NCI-H146 treated with DMSO at 0.1 percent for 48 hours (cell line): ENCODE measurements around the gene GRIN2C.

Experiments used
- DNase-seq: peaks from one replicate; lab custom pipeline; 2025; ENCODE audit not compliant: unreplicated experiment; lab: John Stamatoyannopoulos, UW

Gene GRIN2C

DNA sequence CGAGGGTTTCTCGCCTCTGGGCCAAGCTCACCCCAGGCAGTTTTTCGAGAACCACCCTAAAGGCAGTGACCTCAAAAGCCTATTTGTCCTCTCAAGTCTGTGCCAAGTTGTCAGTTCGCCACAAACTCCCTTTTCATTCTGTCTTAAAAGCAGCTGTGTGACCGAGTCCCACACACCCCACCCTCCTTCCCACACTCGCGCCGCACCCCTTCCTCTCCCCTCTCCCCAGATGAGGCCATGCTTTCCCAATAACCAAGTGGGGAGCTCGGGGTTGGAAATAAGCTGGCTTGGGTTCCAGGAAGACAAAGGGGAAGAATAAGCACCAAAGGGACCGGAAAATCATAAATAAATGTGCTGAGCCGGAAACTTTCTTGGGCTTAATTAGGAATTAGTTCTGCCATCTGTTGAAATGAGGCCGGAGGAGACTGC is 36.7 kb downstream of the GRIN2C start:
- no peak for DNase-seq

DNA sequence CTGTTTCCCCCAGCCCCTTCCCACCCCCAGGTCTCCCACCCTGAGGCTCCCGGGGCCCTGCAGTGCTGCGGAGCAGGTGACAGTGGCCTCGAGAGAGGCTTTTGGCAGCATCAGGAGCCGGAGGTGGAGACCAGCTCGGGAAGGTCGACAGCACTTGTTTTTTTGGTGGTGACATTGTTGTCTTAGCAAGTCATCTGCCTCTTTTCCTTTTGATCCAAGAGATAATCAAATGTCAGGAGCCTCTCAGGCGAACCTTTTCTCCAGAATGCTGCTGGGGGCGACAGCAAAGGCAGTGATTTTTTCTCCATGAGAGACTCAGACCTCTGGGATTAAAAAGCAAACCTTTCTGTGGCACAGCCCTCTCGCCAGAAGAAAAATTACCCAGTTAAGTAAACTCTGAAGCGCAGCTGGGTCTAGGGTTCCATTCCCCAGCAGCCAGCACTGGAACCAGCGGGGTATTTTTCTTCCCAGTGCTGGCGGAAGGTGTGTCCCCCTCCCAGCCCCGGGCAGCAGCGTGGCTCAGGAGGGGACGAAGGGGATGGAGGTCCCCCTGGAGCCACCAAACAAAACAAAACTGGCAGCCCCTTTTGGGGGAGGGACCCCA is 37.2 kb downstream of the GRIN2C start:
- DNase-seq, result no peak

DNA sequence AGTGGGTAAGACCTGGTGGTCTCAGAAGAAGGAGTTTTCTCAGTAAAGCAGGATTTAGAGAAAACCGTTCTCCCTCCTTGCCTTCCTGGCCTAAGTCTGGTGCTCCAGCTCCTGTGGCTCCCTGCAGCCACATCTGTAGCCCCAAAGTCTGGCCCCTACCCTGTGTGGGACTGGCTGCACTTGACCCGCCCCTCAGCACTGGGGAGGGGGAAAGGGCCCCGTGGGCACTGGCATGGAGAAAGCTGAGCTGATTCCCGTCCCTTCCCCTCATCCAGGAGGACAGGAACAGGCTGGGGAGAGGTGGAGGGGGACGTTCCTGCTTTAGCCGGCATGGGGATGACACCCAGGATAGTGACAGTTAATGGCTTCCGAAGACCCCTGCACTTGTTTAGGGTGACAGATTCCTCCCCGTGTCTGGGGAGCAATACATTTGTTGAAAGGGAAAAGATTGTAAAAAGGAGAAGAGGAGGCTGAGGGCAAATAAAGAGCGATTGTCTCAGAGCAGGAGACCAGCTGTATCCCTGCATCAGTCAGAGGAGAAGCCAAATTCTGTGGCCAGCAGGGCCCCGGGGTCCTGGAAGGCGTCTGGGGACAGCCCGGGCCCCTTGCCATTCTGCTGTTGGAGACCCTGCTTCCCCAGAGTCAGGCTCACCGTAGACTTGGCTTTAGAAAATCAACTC is 37.9 kb downstream of the GRIN2C start:
- DNase-seq, result no peak

DNA sequence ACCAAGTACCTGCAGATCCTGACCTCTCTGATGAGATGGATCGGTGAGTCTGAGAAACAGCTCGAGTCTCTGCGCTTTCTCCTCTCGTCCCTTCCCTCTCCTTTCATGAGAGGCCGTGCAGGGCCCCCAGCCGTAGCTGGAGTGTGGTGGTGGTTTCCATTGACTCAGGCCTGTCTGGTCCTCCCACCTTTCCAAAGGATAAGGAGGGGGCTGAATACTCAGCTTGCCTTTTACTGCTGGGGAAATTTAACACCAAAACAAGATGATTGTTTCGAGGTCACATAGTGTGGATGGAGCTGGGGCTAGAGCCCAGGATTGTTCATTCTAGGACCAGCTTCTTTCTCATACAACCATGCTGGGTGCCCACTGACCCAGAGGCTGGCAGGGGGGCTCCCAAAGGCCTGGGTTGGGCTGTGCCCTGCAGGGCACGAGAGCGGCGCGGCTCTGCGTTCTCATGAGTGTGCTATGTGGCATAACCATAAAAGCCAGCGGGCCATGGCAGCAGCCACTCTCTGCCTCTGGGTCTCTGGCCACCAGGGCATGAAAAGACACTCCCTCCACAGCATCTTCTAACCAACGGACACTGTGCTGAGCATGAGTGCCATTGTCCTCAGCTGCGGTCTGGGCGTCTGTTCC is 39.8 kb downstream of the GRIN2C start:
- DNase-seq, result no peak

DNA sequence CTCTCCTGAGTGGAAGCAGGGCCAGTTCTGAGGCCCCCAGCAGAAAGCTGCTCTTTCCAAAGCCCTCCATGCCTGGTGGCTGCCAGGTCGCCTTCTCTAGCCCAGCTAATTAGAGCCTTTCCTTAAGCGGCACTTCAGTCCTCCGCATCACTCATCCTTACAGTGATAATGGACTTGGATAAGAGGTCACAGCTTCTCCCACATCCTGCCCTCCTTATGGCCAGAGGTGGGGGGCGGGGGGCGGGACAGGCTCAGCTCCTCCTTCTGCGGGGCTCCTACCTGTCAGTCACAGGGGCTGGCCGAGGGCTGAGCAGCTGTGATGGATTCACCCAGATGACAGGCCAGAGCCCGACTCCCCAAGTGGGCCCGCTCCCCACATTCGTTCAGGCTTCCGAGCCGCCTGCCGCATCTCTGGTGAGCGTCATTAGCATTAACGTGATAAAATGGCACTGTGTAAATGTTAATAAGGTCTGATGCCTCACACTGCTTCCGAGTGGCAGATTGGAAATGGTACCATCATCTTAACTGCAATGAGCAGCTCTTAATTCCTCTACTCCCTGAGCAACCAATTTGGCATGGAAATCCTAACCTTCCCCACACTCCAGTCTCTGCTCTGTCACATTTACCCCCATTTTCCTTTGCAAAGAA is 41.3 kb downstream of the GRIN2C start:
- DNase-seq, result no peak

DNA sequence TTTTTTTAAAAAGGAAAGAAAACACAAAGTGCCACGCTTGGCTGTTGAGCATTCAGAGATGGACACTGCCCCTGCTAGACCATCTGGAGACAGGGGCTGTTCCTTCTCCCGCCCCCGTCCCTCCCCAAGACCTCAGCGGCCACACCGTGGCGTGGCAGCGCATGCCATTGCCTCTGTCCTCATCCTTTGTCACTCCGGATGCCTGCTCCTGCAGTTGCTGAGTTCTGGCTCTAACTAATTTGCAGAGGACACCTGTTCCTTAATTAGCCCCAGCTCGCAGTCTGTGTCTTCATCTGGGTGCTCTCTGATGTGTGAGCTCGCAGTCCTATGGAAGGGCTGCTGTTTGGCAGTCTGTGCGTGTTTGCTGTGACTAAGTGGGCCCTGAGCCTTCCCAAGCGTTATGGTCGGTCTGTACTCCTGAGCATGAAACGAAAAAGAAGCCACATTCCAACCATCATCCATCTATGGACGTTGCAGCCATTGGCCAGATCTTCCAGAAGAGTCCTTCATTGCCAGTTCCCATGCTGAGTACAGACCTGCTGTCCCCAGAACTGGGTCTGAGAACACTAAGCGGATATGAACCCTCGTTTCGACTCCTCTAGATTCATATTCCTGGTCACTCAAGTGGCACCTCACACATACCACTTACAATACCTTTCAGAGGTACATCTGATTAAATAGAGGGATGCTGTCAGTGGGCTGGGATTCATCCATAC is 42.6 kb downstream of the GRIN2C start:
- DNase-seq, result no peak

DNA sequence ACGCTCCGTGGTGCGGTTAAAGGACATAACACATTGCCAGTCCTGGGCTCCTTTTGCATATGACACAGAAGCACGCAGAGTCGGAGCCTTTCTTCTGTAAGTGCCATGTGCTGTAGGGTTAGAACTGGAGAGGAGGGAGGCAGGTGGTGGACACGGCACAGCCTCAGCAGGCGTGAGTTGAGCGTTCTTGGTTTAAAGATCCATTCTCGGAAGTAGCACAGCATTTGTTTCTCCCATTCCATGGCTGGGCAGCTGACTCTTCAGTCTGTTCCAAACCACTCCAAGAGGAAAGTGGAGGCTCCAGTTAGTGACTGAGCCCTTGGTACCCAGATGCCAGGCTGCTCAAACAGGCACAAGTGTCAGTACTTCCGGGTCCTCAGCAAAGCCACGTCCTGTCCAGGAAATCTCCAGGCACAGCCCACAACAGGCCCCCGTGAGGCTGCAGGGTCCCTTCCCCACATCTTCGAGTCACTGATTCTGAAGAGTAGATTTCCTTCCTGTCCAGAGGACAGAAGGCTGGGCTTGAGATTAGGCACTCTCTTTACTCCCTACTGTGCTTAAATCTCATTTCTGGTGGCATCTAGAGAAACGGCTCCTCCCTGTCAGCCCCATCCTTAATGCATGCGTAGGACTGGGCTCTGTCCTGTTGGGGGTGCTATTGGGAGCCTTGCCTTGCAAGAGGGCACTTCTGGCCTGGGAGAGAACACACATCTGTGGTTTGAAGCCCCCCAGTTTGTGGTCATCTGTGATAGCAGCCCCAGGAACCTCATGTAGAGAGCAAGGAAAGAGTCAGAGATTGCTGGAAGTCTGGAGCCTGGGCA is 43.9 kb downstream of the GRIN2C start:
- DNase-seq, result no peak

DNA sequence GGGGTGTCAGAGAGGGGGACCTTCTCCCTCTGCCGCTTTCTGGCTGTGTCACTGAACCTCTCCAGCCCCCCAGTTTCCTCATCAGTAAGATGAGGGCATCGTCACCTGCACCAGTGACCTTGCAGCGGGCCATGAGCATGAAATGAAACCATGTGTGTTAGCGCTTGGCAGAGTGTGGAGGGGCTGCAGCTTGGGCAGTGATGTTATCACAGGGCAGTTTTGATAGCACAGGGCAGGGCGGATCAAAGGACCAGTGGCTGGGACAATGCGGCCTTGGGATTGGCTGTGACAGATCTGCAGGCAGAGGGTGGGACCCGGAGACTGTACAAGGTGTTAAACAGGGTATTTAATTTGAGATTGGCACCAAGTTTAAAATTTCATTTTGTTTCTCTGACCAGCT is 44.6 kb downstream of the GRIN2C start:
- DNase-seq, result no peak

DNA sequence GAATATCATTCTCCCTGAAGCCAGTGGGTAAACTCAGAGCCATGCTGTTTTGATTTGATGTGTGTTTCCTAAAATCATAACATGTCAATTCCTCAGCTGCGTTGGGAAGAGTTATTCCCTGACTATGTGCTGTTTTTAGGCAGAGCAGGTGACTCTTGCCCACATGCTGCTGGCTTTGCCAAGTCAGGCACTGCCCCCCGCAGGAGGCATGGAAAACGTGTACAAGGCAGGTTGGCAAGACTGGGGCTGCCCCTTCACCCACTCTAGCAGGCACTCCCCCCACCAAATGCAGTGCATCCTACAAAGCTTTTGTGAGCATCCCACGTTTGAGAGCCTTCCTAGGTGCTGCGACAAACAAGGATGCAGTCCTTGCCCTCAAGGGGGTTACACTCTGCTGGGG is 45.2 kb downstream of the GRIN2C start:
- no peak for DNase-seq

DNA sequence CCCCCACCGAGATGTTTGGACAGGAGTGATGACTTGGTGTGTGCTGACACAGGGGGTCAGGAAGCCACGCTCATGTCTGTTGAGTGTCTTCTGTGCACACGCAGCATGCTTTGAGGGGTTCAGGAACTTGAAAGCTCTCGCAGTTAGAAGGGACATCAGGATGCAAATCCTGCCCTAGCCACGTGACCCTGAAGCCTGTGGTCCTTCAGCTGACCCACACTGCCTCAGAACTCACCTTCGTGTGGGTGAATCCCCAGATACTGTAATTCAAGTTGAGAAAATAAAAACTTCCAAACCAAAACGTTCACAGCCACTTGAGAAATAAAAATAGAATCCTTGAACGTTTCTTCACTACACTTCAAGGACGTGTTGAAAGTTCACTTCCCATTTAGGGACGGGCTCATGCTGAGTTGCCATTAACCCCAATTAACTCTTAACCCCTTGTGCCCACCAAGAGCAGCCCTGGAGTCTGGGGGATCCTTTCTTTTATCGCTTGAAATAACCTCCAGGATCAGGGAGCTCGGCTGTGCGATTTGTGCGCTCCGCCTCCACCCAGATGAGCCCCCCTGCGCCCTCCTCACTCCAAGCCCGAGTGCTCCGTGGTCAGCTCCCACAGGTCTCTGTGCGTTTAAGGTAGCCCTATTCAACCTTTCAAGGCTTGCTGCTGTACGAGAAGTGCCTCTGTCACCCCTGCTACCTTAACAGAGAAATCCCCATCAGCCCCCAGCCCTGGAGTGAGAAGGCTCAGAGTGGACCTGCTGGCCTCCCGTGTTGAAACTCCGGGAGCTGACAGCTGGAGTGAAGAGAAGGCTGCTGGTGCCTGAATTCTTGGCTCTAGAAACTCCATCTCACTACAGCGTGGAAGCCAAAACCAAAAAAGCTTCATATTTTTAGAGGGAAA is 47.3 kb downstream of the GRIN2C start:
- no peak for DNase-seq

DNA sequence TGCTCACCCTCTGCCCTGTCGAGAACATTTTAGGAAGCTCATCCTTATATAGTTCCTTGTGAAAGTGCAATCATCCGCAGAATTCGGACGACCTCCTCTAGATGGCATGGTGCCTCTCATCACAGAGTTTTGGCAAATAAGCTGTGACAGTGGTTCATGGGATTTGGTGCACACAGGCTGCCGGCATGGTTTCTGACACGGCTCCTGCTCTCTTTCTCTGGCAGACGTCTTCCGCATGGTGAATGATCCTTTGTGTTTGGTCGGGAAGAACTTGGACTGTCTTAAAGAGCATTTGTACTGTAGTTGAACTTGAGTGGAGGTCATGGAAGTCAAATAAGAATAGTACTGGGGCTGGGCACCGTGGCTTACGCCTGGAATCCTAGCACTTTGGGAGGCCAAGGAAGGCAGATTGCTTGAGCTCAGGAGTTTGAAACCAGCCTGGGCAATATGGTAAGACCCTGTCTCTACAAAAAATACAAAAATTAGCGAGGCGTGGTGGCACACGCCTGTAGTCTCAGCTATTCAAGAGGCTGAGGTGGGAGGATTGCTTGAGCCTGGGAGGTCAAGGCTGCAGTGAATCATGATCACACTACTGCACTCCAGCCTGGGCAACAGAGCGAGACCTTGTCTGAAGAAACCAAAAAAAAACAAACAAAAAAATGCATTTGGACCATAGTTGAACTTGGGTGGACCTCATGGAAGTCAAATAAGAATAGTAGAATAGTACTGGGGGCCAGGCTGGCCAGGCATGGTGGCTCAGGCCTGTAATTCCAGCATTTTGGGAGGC is 48.8 kb downstream of the GRIN2C start:
- DNase-seq, result no peak

DNA sequence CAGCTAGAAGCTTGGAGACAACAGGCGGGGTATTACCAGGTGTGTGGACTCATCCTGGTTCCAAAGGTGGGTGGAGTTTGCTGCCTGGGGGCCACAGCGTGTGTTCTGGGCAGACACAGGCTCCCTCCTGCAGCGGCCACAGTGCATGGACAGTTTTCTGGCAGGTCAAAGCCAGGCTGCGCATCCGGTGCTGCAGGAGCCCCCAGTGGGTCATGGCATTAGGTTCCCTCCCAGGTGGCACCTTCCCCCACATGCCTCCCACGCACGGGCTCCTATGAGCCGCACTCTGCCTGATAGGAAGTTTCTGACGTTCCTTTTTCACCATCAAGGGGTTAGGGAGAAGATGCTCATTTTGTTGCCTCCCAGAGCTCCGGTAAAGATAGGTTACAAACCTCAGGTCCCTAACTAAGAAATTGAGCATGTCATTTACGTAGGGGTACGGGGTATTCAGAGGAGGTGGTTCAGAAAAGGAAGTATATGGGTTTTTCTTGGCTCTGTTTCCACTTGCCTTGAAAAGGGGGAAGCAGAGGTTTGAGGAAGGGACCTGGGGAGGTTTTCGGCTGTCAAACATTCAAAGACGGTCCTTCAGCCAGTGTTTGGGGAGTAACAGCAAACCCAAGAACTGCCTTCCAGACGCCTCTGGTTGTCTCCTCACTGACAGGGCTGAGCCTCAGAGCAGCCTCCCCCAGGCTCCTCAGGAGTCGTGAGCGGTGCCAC is 50.8 kb downstream of the GRIN2C start:
- DNase-seq, result no peak

DNA sequence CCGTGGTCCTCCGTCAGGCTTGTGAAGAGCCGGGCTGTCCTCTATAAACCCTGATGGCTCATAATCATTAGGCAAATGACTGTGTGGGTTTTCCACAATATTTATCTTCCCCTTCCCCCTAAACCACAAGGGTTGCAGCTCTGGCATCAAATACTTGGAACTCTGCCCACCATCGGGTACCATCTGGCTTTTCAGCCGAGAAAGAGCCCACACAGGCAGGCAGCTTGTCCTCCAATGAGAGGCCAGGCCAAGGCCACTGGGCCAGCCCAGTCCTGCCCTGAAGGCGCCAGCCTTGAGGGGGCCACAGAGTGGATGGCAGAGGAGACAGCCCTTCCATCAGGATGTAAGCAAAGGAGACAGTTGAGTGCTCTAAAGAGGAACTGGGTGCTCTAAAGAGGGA is 51.8 kb downstream of the GRIN2C start:
- no peak for DNase-seq

DNA sequence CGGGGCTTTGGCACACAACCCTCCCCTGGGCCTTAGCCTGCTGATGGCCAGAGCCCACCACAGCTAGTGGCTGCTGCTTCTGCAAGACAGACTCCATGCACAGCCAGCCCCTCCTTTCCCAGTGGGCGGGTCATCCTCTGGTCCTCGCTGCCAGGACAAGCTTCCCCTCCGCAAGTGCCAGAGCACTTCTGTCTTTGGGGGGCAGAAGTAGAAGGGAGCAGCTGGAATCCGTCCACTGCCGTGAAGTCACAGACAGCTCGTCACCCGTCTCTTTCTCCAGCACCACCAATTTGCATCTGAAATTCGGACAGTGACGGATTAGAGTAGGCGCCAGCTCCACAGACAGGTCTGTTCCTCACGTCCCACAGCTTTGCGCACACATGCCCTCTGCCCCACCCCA is 52.2 kb downstream of the GRIN2C start:
- DNase-seq, result no peak

DNA sequence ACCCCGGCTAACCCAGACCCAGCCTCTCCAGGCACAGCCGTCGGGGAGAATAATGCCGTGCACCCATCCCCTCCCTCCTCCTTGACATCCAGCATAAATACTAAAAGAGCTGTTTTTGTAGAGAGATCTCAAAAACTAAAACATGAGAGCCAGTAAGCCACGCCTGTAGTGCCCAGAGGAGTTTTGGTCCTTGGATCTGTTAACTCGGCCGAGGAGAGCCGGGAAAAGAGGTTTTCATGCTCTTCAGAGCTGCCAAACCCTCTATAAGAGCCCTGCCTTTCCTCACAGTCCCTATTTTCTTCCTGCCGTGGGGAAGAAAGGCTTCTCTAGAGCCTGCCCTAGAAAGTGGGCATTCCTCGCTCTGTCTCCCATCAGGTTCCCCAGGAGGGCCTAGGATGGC is 53.4 kb downstream of the GRIN2C start:
- DNase-seq, result no peak

DNA sequence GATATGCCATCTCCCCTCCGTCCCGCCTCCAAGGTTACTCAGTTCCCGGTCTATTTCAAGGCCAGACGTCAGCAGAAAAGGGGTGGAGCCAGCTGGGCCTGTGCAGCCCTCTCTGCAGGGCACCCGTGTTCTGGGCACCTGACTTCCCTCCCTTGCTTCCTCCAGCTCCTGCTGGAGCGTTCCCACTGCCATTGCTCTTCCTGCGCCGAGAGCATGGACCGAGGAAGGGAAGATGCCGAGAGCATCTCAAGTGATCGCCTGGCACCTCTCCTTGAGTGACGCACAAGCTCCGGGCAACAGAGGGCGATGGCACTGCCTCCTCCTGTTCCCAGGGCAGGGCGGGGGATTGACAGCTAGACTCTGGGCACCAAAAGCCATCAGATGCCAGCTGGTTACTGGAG is 54.1 kb downstream of the GRIN2C start:
- DNase-seq, result no peak

DNA sequence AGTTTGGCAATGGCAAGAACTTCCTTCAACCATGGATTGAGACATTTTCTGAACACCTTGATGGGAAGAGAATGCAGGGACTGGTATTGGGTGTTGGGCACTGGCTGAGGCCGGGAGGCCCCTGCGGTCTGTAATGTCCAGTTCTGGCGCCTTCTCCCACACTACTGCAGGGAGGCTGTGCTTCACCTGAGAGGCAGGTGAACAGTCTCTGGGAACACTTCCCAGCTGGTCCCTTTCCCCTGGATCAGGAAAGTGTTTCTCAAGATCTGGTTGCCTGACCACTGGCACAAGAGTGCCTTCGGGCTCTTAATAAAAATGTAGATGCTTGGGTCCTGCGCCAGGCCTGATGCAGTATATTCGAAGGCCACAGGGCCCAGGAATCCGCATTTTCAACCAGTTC is 55.0 kb downstream of the GRIN2C start:
- DNase-seq, result no peak

DNA sequence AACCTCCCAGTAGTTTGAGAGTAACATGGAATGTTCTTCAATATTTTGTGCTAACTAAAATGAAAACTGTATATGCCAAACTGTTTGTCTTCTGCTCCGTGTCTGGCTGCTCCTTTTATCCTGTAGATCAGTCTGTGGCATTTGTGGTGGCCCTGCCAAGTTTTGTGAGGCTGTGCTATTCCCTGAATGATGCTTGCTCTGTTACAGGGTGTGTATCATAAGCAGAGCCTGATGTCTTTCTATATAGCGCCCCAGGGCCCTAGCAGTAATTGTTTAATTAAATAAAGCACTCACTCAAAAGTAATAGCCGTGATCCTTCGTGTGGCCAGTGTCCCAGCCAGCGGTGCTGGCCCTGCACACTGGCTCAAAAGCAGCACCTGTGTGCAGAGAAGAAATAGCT is 55.7 kb downstream of the GRIN2C start:
- no peak for DNase-seq
